NCI-H1092 (cell line): ENCODE measurements around the gene KRT9.
"Not testable (repeated sequence)": the region's sequence is repeated elsewhere in the genome, so short reads cannot be mapped to it uniquely, and the experiment has no call there.

Source experiments
- DNase-seq: peaks from one replicate; lab custom pipeline; 2025; lab: John Stamatoyannopoulos, UW

KRT9 gene

DNA sequence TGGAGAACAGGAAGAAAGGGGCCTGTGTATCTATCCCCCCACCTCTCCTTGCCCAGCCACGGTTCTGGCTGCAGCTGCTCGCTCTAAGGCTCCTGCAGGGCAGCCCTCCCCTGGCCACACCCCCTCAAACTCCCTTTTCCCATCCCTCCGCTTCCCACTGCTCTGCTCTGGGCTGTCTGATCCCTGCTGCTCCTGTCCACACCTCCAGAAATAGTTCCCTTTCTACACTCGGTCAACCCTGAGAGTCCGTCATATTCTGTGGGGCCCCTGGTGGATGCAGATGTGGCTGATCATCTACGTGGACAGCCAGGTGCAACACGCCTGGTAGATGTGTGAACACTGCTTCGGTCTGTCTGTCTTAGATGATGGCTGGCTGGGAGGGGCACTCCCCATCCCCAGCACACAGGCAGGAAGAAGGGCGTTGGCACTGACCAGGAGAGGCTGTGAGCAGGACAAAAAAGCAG, 24.4 kb downstream of the KRT9 start:
- no peak for DNase-seq

DNA sequence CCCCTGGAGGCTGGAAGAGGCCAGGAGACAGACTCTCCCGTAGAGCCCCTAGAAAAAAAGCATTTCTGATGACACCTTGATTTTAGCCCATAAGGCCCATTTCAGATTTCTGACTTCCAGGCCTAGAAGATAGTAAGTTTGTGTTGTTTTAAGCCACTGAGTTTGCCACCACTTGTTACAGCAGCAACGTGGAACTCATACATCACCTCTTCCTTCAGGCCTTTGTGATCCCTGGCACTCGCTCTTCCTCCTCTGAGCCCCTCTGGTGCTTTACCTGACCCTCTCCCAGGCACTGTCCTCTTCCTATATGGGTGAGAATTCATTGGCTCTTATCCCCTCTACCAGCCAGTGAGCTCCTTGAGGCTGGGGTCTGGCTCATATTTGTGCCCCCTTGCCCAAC, 25.0 kb downstream of the KRT9 start:
- no peak for DNase-seq

DNA sequence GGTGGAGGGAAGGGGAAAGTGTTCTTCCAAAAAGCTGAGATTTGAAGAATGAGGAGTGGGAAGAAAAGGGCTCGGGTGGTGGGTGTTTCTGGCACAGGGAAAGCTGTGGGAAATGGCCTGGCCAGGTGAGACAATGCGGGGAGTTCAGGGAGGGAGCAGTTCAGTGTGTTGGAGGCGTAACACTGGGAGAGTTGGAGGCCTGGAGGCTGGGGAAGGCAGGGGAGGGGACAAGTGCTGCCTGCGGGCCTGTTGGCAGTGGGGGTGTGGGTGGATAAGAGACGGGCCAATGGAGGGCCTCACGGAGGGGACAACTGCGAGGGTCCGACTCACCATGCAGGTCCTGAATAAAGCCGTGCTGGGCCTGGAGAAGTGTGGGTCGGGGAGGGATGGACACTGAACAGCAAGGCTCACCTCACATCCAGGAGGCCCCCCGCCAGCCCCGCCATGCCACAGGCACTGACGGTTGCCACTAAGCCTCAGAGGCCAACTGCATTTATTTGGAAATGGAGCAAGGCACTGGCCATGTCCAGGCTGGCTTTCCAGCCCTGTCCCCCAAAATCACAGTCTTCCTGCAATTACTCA, 25.9 kb downstream of the KRT9 start:
- DNase-seq = no peak

DNA sequence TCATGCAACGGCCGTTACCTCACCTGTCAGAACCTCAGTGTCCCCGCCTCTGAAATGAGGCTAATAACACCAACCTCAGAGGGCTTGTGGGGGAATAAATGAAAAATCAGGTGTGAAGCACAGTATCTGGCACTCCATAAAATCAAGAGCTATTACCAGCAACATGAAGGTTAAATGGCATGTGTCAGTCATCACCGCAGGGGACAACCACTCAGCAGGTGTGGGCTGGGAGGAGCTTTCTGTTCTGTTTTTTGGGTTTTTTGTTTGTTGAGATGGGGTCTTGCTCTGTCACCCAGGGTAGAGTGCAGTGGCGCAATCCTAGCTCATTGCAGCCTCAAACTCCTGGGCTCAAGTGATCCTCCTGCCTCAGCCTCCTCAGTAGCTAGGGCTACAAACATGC, 26.9 kb downstream of the KRT9 start:
- no peak for DNase-seq

DNA sequence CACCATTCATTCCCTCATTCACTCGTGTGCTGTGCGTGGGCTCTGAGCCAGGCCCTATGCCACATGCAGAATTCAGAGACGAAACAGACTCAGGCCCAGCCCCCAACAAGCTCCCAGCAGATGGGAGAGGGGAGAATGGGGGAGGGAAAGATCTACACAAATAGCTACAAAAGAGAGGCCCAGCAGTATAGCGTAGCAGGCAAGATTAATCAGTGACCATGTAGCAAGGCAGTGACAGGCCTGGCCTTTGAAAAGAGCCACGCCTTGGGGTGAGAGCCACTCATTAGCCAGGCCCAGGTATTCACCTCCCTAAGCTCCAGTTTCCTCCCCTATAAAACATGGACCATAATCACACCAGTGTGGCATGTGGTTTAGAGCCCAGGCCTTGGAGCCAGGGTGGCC, 27.4 kb downstream of the KRT9 start:
- no peak for DNase-seq

DNA sequence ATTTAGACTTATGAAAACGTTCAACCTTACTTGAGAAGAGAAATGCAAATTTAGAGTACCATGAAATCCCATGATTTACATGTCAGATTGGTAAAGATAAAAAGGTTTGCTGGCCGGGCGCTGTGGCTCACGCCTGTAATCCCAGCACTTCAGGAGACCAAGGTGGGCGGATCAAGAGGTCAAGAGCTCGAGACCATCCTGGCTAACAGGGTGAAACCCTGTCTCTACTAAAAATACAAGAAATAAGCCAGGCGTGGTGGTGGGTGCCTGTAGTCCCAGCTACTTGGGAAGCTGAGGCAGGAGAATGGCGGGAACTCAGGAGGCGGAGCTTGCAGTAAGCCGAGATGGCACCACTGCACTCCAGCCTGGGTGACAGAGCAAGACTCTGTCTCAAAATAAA, 29.1 kb downstream of the KRT9 start:
- not testable (repeated sequence) for DNase-seq

DNA sequence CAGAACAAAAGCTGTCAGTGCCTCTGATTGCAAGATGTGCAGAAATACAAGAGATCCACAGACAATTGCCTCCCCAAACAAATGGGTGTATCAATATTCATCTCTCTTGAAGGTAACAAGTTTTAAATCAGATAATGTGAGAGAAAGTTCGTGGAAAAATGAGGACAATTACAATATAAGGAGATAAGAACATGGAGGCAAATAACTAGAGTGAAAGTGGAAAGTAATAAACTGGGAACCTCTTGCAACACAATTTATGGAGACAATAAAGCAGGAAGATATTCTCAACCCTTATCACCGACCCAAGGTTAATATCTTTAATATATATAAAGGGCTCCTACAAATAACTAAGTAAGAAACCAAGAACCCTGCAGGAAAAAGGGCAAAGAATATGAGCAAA, 29.5 kb downstream of the KRT9 start:
- DNase-seq = no peak

DNA sequence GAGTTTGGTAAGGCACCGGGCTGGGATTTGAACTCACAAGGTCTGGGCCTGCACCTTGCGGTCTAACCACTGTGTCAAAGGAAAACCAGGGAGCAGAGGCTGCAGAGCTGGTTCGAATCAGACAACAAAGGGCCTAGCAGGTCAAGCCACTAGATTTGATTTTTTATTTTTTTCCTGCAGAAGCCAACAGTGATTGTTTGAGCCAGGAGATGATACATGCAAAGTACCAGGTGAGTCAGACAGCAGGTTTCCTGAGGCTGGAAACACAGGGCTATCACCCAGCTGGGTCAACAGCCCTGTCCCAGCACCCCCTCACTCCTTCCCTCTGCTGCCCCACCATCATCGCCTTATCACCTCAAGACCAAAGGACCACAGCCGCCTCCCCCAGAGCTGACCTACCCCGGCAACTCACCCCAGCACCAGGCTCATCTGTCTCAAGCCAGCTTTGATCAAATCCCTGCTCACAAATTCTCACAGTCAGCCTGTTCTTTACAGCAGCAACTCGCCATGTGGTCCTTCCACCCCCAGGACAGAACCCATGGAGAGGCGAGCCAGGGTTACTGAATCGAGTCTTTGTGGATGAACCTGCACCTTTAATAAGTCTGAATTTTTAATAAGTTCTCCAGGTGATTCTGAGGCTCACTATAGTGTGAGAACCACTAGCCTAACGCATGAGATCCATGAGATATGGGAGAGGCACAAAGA, 30.8 kb downstream of the KRT9 start:
- no peak for DNase-seq

DNA sequence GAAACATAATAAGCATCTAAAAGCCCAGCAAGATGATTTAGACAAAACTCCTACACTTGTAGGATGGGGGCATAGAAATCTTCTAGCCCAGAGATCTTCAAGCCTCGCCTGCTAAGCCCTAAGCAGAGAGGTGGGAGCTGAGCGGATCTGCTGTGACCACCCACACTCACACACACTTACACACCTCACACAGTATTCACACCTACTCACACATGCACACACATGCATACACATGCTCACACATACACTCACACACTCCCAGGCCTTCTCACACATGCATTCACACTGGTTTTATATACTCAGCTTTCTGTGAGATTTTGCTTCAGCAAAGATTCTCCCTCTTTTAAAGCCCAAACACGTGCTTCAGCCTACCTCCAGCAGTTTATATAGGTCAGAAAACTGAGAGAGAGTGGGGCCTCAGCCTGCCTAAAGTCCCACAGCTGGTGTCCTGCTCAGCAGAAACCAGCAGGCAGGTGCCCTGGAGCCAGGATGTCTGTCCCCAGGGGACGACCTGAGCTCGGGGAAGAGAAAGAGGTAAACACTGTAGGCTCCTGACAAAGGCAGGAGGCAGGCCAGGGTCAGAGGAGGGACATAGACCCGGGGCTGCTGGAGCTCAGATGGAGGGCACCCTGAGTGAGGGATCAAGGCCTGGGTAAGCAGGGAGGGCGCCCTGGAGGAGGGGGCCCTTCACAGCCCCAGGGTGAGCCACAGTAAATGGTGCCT, 31.7 kb downstream of the KRT9 start:
- peak; percentile 31 for DNase-seq

DNA sequence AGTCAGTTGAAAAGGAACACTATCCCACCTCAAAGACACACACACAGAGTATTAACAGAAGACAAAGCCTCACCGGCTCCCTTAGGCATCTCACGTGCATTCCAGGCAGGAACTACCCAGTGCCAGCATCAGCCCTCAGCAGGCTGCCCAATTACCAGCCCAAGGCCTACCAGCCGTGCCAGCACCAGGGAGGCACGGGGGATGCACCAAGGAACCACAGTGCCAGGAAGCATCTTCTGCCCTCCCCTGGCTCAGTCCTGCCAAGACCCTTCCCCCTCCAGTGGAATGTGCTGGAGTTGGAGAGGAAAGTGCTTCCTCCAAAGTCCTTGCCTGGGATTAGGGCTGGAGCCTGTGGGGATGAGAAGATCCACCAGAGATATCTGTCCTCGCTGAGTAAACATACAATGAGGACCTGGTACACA, 32.8 kb downstream of the KRT9 start:
- no peak for DNase-seq

DNA sequence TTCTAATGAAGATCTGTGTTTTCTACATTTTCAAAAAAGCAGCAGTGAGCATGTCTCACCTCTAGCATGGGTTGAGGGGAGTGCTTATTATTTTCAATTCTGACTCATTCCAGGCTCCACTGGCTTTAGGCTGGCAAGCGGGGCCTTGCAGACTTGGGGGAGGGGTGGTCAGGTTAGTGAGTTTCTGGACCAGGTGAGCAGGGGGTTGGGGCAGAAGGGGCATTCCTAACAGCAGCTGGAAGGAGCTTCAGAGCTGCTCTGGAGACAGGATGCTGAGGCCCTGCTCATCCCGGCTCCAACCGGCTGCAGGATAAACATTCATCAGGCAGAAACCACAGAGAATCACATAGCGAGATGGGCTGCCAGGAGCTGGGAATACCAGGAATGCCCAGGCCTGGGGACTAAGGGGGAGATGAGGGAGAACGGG, 33.3 kb downstream of the KRT9 start:
- no peak for DNase-seq

DNA sequence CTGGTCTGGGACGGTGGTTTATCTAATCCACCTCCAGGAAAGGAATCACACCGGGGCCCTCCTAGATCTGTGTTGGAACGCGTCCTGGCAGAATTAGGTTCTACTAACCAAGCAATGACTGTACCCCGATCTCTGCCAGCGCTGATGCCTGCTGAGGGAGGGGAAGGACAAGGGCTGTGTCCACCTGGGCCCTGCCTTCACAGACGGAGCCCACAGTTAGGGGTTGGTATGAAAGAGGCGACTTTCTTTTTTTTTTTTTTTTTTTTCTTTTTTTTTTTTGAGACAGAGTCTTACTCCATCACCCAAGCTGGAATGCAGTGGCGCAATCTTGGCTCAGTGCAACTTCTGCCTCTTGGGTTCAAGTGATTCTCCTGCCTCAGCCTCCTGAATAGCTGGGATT, 33.9 kb downstream of the KRT9 start:
- DNase-seq = no peak

DNA sequence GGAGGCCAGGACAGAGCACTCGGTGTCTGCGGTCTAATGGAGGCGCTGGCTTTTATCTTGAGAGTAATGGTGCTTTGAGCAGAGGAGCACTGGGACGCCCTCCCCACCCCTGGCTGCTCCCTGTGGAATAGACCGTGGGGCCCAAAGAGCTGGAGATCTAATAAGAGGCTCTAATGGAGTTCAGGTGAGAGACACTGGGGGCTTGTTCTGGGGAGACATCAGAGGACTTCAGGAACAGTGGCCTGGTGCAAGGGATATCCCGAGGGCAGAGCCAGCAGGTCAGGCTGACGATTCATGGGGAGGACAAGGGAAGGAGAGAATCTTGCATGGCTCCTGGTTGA, 34.3 kb downstream of the KRT9 start:
- no peak for DNase-seq

DNA sequence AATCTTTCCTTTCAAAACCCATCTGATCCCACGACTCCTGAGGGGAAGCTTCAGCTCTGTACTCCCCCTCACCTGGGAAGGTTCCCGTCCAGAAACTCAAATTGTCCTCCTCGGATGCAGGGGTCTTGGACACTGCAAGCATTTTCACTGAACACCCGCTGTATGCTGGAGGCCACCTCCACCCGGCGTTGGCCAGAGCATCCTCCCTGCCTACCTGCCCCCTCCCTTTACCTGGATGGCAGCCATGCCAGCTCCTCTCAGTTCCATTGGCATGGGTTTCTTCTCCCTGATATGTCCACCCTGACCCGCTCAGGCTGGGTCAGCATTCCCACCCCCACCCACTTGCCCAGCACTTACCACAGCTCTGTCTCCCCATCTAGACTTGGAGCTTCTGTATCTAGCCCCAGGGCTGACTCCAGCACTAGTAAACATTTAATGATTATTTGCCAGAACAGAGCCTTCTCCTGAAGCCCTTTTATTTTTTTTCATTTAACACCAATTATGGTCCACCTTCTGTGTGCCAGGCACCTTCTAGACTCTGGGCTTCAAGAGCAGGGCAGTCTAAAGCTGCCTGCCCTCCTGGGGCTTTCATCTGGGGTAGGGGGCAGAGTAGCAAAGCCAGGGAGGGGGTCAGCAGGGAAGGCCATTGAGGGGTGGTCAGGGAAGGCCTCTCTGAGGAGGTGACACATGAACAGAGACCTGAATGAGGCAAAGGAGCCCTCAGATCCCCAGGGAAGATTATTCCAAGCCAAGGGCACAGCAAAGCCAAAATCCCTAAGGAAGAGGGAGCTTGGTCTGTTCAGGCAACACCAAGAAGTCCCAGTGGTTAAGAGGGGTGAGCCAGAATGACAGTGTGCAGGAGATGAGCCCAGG, 34.9 kb downstream of the KRT9 start:
- no peak for DNase-seq

DNA sequence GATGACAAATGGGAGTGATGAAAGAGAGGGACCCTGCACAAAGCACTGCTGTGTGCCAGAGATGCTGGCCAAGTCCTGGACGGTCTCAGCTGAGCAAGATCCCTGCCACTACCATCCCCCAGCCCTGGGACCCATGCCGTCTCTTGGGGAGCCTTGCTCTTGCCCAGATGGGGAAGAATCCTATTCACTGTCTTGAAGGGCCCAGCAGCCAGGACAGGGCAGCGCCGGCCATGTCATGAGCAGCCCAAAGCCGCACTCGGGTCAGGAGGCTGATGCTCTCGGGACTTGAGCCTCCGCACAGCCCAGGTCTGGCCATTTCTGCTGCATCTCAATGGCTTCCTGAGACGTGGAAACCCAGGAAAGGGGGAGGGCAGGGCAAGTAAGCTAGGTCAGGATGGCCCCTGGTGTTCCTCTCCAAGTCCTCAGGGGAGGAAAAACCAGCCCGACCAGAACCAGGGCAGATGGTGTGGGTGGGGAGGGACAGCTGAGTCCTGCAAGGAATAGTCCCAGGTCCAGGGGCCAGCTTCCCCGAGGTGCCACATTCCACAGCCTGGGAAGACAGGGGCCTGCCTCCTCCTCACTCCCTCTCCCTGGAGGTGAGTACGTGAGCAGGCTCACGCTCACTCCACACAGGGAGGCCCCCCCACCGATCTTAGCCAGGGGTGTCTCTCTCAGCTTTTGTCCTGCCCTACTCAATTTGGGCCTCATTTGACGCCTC, 35.9 kb downstream of the KRT9 start:
- no peak for DNase-seq

DNA sequence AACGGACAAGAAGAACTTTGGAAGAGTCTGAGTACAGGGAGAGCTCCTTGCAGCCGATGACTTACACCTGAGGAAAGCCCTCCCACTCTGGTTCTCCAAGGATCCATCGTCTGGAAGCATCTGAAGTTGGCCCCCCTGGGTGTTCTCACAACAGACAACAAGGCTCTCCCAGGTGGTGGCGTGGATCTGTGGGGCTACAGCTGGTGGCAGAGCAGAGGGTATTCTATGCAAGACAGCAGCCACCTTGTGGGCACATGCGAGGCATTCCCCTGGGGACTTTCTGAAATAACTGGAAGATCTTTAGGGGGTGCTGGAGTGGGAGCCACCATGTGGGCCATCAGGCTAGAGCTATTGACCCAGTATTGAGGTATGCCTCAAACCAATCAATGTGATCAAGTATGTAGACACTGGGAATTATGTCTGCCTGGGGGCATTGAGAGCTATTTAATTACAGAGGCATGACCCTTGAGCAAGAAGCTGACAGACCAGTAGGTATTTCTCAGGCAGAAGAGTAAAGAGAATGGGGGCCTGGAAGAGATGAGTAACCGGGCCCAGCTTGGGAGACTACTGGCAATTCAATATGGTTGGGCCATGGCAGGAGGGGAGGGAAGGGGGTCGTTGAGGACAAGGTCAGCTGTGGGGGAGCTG, 36.8 kb downstream of the KRT9 start:
- no peak for DNase-seq

DNA sequence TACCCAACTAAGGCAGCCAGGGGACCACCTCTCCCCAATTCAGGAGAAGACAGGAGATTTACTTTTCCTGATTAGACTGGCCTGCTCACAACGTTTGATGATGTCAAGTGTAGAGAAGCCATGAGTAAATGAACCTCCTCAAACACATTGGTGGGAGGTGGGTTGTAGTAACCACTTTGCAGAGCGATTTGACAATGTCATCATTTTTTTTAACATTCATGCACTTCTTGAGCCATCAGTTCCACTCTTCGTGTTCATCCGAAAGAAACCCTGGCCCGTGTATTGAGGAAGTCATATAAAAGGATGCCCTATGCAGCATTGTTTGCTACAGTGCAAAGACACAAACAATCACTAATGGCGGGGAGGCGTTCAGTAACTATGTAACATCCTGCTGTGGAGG, 38.2 kb downstream of the KRT9 start:
- no peak for DNase-seq

DNA sequence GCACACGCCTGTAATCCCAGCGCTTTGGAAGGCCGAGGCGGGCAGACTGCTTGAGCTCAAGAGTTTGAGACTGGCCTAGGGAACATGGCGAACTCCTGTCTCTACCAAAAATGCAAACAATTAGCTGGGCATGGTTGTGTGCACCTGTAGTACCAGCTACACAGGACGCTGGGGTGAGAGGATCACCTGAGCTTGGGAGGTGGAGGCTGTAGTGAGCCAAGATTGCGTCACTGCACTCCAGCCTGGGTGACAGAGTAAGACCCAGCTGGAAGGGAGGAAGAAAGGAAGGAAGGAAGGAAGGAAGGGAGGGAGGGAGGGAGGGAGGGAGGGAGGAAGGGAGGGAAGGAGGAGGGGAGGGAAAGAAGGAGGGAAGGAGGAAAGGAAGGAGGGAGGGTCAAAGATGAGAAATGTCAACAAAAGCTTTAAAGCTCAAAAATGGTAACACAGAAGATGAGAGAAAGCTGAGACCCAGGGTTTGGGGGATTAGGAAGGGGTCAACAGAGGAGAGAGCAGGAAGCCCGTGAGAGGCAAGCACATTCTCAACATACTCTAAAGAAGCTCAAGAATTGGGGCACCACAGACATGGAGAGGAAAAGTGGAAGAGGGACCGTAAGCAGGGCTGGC, 38.8 kb downstream of the KRT9 start:
- no peak for DNase-seq

DNA sequence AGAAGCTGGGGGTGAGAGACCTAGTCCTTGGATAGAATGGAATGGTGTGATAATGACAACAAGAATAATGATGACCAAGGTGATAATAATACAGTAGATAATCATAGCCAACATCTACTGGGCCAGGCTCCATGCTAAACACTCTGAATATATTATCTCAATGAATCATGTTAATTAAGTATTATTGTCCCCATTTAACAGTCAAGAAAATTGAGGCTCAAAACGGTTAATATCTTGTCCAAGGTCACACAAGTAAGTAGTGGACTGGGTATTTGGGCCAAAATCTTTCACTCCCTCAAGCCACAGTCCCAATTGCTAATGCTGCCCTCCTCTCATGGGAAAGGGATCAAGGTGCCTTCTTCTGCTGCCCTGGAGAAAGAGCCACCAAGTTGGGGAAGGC, 39.9 kb downstream of the KRT9 start:
- DNase-seq = no peak

DNA sequence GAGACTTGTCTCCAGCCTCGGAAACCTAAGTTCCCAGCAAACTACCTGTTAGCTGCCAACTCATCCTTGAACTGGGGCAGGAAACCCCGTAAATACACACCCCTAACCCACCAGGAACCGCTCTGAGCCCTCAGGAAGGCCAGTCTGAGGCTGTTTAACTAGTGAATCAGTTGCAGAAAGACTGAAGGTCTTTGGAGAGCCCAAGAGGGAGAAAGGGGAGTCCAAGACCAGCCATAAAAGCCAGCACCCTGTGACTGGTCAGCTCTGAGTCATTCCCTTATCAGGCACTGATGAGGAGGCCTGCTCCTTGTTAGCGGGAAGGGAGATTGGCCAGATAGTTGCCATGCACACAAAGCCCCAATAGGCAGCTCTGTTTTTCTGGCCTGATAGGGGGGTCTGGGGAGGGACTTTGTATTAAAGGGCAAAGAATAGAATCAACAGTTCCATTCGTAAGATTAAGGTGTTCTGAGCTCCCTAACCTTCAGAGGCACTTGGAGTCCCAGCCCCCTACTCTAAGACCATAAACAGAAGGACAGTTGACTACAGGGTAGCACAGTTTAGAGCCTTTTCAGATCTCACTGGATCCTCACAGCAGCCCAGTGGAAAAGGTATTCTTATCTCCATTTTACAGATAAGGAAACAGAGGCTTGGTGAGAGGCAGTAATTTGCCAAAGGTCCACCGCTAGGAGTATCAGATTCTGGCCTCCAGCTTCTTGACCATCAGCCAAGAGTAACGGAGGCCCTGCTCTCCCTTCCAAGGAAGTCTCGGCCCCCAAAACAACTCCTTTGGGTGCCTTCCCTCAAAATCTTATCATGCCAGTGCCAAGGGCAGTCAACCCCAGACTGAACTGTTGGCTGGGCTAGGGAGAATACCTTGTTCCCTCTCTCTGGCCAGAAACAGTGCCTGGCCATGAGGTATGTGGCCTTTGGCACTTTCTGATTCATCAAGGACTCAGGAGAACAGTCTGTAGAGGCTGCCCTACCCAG, 41.5 kb downstream of the KRT9 start:
- DNase-seq = no peak
